ENCODE data around the gene NUDT16L1. TPM values are rescaled to one million over a fixed set of nuclear protein-coding genes. Genes with fewer than 3 reads are reported as not detected.

Gene NUDT16L1
- total RNA-seq, 1 experiment from 2014 or later: 22.3 TPM

Other genes starting within 250 kb of the NUDT16L1 start
- 0.79 and 2.2 TPM in 2 replicates for gene NMRAL1, start 218.9 kb upstream of the NUDT16L1 start, total RNA-seq (2014; rRNA removed; shearing (Covaris generic))
- gene HMOX2, start 217.2 kb upstream of the NUDT16L1 start, total RNA-seq (2014; rRNA removed; shearing (Covaris generic)): 22.0 and 24.2 TPM in 2 replicates
- 28.6 and 31.0 TPM in 2 replicates for gene CDIP1, start 154.8 kb upstream of the NUDT16L1 start, total RNA-seq (2014; rRNA removed; shearing (Covaris generic))
- gene C16orf96, start 137.2 kb upstream of the NUDT16L1 start, total RNA-seq (2014; rRNA removed; shearing (Covaris generic)): not detected in 2 replicates
- gene UBALD1, start 78.7 kb upstream of the NUDT16L1 start, total RNA-seq (2014; rRNA removed; shearing (Covaris generic)): 5.5 and 8.7 TPM in 2 replicates
- 11.6 and 13.8 TPM in 2 replicates for gene MGRN1, start 68.7 kb upstream of the NUDT16L1 start, total RNA-seq (2014; rRNA removed; shearing (Covaris generic))
- 10.0 and 10.9 TPM in 2 replicates for gene ANKS3, start 40.7 kb downstream of the NUDT16L1 start, total RNA-seq (2014; rRNA removed; shearing (Covaris generic))
- gene DNAAF8, start 41.0 kb downstream of the NUDT16L1 start, total RNA-seq (2014; rRNA removed; shearing (Covaris generic)): 0.06 and 0.25 TPM in 2 replicates
- gene ZNF500, start 73.6 kb downstream of the NUDT16L1 start, total RNA-seq (2014; rRNA removed; shearing (Covaris generic)): 7.6 and 7.8 TPM in 2 replicates
- not detected in 2 replicates for gene SEPTIN12, start 94.8 kb downstream of the NUDT16L1 start, total RNA-seq (2014; rRNA removed; shearing (Covaris generic))
- gene SMIM22, start 101.8 kb downstream of the NUDT16L1 start, total RNA-seq (2014; rRNA removed; shearing (Covaris generic)): not detected in 2 replicates
- 15.1 and 20.5 TPM in 2 replicates for gene ROGDI, start 109.1 kb downstream of the NUDT16L1 start, total RNA-seq (2014; rRNA removed; shearing (Covaris generic))
- gene GLYR1, start 153.7 kb downstream of the NUDT16L1 start, total RNA-seq (2014; rRNA removed; shearing (Covaris generic)): 40.3 and 45.3 TPM in 2 replicates
- 27.6 and 28.1 TPM in 2 replicates for gene UBN1, start 153.9 kb downstream of the NUDT16L1 start, total RNA-seq (2014; rRNA removed; shearing (Covaris generic))
- gene PPL, start 243.6 kb downstream of the NUDT16L1 start, total RNA-seq (2014; rRNA removed; shearing (Covaris generic)): 0.18 and 0.22 TPM in 2 replicates